ENCODE data around the gene INTS11. TPM values are rescaled to one million over a fixed set of nuclear protein-coding genes. Genes with fewer than 3 reads are reported as not detected.

Gene INTS11
- total and polyA plus RNA-seq, 10 of the 15 experiments (the other 5 are each of a cell fraction or from before 2014, with no cell fraction given), result 2.5 to 117 (median 77.7) TPM

DNA sequence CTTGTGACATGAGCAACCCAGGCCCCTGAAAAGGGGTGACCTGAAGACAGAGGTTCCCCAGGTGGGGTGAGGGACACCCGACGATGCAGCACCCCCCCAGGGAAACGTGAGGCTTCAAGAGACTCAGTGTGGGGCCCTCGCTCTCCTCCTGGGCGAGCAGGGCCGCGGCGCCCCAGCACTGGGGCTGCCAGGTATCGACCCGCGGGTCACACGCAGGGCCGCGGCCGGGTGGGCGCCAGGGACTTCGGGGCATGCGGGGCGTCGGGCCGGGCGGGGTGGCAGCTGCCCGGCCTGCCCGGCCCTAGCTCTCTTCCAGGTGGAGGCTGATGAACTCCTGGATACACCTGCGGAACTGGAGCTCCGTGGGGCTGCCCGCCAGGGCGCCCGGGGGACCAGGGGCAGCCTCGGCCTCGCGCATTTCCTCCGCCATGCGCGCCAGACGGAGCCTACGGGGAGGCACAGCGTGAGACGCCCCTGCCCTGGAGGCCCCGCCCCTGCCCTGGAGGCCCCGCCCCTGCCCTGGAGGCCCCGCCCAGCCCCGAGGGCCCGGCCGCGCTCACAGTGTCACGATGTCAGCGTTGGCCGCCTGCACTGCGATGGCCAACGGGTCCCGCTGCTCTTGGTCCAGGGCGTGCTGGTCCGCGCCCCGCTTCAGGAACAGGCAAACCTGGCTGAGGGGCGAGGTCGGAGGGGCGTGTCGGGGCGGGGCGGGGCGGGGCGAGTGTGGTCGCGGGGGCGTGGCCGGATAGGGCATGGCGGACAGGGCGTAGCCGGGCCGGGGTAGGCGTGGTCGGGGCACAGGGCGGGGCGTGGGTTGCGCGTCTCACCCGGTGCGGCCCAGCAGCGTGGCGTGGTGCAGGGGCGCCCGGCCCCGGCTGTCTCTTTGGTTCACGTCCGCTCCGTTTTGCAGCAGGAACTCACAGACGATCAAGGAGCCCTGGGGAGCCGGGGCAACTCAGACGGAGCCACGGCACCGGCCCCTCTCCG is 30.9 kb downstream of the INTS11 start:
- no peaks in the 10 kb centered on the region for H3K36me3 ChIP-seq (ENCODE audit: control insufficient read depth in 2 of 2, insufficient read depth in 2 of 2, low read length in 1 of 2)
- H3K4me2 ChIP-seq (ENCODE audit: control insufficient read depth, insufficient read depth), result no peak overlapping the region
- SMC1A ChIA-PET (ENCODE audit: uncharacterized antibody, unreplicated experiment), result no interaction called here
- no peak overlapping the region for H3K27ac ChIP-seq (ENCODE audit: control insufficient read depth, insufficient read depth)
- no peak overlapping the region for H3K9ac ChIP-seq (ENCODE audit: control insufficient read depth, insufficient read depth, low read length)
- RAD21 ChIA-PET (ENCODE audit: unreplicated experiment), result no interaction called here
- WGBS (ENCODE audit: insufficient coverage, insufficient replicate concordance, low lambda C conversion rate, missing lambda C conversion rate), result 98% methylated on average over 28 of the region's 94 CpGs
- H3K4me1 ChIP-seq (ENCODE audit: control insufficient read depth, insufficient read depth, low read length), result no peaks in the 10 kb centered on the region
- in situ Hi-C loops (cut with MboI), result no loop called here
- no peak overlapping the region for H3K4me3 ChIP-seq
- no peaks in the 10 kb centered on the region for H3K79me2 ChIP-seq (ENCODE audit: control insufficient read depth, insufficient read depth, low read length)
- H3K27me3 ChIP-seq (replicated peaks in 1 of 2; ENCODE audit: control insufficient read depth in 2 of 2, insufficient read depth in 2 of 2, low read length in 1 of 2), result no peaks in the 10 kb centered on the region
- no peak for ATAC-seq
- no peak overlapping the region for H2AFZ ChIP-seq (ENCODE audit: control insufficient read depth, low read depth, low read length)
- intact Hi-C loops (cut with micrococcal nuclease; ENCODE audit: unreplicated experiment), result loop anchor here (2.0 kb wide), 1 partner anchor 309 kb away; no protein-coding TSS in a partner anchor
- H4K20me1 ChIP-seq (ENCODE audit: control insufficient read depth, insufficient read depth), result no peaks in the 10 kb centered on the region
- DNase-seq (ENCODE audit: low read depth, low spot score), result no peak
- no peaks in the 10 kb centered on the region for H3K9me3 ChIP-seq (replicated peaks; ENCODE audit: control insufficient read depth, insufficient read depth, low read length)
- CTCF ChIA-PET, result no interaction called here
- FAIRE-seq, result no peak
- POLR2A ChIA-PET, result no interaction called here
- BruUV-seq (replicated peaks), result no TSS peak
- TF ChIP-seq, protein P1, sequence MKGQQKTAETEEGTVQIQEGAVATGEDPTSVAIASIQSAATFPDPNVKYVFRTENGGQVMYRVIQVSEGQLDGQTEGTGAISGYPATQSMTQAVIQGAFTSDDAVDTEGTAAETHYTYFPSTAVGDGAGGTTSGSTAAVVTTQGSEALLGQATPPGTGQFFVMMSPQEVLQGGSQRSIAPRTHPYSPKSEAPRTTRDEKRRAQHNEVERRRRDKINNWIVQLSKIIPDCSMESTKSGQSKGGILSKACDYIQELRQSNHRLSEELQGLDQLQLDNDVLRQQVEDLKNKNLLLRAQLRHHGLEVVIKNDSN (IDR thresholded peaks at IDR 0.05; ENCODE audit: borderline replicate concordance, extremely low read length, insufficient read depth, low read depth, low read length), result no peak
- TF ChIP-seq HCFC1 (IDR thresholded peaks at IDR 0.05; ENCODE audit: low read length), result no peak
- no peak for TF ChIP-seq ZNF207 (IDR thresholded peaks at IDR 0.05; ENCODE audit: borderline replicate concordance)
- TF ChIP-seq, protein P2, sequence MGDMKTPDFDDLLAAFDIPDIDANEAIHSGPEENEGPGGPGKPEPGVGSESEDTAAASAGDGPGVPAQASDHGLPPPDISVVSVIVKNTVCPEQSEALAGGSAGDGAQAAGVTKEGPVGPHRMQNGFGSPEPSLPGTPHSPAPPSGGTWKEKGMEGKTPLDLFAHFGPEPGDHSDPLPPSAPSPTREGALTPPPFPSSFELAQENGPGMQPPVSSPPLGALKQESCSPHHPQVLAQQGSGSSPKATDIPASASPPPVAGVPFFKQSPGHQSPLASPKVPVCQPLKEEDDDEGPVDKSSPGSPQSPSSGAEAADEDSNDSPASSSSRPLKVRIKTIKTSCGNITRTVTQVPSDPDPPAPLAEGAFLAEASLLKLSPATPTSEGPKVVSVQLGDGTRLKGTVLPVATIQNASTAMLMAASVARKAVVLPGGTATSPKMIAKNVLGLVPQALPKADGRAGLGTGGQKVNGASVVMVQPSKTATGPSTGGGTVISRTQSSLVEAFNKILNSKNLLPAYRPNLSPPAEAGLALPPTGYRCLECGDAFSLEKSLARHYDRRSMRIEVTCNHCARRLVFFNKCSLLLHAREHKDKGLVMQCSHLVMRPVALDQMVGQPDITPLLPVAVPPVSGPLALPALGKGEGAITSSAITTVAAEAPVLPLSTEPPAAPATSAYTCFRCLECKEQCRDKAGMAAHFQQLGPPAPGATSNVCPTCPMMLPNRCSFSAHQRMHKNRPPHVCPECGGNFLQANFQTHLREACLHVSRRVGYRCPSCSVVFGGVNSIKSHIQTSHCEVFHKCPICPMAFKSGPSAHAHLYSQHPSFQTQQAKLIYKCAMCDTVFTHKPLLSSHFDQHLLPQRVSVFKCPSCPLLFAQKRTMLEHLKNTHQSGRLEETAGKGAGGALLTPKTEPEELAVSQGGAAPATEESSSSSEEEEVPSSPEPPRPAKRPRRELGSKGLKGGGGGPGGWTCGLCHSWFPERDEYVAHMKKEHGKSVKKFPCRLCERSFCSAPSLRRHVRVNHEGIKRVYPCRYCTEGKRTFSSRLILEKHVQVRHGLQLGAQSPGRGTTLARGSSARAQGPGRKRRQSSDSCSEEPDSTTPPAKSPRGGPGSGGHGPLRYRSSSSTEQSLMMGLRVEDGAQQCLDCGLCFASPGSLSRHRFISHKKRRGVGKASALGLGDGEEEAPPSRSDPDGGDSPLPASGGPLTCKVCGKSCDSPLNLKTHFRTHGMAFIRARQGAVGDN (IDR thresholded peaks at IDR 0.05), result no peak
- no peak for TF ChIP-seq IRF4 (IDR thresholded peaks at IDR 0.05; ENCODE audit: low read depth, low read length)
- TF ChIP-seq GATAD2B (conservative IDR thresholded peaks at IDR 0.05; ENCODE audit: low read depth), result no peak
- no peak for TF ChIP-seq SUZ12 (IDR thresholded peaks at IDR 0.05; ENCODE audit: unreplicated experiment)
- TF ChIP-seq, protein P3, sequence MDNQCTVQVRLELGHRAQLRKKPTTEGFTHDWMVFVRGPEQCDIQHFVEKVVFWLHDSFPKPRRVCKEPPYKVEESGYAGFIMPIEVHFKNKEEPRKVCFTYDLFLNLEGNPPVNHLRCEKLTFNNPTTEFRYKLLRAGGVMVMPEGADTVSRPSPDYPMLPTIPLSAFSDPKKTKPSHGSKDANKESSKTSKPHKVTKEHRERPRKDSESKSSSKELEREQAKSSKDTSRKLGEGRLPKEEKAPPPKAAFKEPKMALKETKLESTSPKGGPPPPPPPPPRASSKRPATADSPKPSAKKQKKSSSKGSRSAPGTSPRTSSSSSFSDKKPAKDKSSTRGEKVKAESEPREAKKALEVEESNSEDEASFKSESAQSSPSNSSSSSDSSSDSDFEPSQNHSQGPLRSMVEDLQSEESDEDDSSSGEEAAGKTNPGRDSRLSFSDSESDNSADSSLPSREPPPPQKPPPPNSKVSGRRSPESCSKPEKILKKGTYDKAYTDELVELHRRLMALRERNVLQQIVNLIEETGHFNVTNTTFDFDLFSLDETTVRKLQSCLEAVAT (IDR thresholded peaks at IDR 0.05), result no peak
- TF ChIP-seq YY1 (IDR thresholded peaks at IDR 0.05; ENCODE audit: low read depth, low read length), result no peak
- TF ChIP-seq, protein P4, sequence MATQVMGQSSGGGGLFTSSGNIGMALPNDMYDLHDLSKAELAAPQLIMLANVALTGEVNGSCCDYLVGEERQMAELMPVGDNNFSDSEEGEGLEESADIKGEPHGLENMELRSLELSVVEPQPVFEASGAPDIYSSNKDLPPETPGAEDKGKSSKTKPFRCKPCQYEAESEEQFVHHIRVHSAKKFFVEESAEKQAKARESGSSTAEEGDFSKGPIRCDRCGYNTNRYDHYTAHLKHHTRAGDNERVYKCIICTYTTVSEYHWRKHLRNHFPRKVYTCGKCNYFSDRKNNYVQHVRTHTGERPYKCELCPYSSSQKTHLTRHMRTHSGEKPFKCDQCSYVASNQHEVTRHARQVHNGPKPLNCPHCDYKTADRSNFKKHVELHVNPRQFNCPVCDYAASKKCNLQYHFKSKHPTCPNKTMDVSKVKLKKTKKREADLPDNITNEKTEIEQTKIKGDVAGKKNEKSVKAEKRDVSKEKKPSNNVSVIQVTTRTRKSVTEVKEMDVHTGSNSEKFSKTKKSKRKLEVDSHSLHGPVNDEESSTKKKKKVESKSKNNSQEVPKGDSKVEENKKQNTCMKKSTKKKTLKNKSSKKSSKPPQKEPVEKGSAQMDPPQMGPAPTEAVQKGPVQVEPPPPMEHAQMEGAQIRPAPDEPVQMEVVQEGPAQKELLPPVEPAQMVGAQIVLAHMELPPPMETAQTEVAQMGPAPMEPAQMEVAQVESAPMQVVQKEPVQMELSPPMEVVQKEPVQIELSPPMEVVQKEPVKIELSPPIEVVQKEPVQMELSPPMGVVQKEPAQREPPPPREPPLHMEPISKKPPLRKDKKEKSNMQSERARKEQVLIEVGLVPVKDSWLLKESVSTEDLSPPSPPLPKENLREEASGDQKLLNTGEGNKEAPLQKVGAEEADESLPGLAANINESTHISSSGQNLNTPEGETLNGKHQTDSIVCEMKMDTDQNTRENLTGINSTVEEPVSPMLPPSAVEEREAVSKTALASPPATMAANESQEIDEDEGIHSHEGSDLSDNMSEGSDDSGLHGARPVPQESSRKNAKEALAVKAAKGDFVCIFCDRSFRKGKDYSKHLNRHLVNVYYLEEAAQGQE (IDR thresholded peaks at IDR 0.05; ENCODE audit: low read depth, low read length), result no peak
- no peak for TF ChIP-seq STAT1 (conservative IDR thresholded peaks at IDR 0.05)
